GM19455 (cell line): Measurements from ENCODE around the gene IARS1.

Experiments
- ATAC-seq: cut with Tn5 transposase; IDR thresholded peaks from one replicate; pipeline ENCODE4 v1.9.1; 2021; ENCODE audit not compliant: unreplicated experiment

Gene IARS1

GRCh38 chr9:92293452-92294296 lies at the start of gene IARS1:
IARS1 (minus strand) TSS chr9:92293697; CDS start chr9:92289419, 4,278 bp downstream.
- ATAC-seq, result peak; percentile 96

GRCh38 chr9:92342825-92343488 lies 49.5 kb upstream of the IARS1 start:
- ATAC-seq, result no peak

- no peak for ATAC-seq
Observed at GRCh38 chr9:92341578-92341977, 48.1 kb upstream of the IARS1 start.

- no peak for ATAC-seq
Observed at GRCh38 chr9:92333282-92333634, 39.8 kb upstream of the IARS1 start.

DNA sequence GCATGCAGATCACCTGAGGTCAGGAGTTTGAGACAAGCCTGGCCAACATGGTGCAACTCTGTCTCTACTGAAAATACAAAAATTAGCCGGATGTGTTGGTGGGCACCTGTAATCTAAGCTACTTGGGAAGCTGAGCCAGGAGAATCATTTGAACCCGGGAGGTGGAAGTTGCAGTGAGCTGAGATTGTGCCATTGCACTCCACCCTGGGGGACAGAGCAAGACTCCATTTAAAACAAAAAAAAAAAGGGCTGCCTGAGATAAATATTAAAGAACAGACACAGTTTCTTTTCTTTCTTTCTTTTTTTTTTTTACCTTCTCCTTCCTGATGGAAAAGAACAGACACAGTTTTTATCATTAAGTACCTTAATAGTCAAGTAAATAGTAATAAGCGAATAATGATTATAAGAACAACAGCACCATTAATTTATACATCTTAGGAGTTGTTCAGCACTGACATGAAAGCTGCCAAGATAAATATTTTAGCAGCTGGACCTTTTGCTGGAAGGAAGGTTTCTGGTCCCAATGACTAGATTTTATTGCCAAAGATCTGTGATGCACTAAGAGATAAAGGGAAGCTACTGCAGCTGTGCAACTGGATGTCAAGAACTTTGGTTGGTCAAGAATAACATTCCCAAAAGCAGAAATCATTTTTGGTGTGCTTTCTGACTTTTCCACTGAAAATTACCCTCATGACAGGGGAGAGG lies 39.2 kb upstream of the IARS1 start:
- ATAC-seq, result no peak

DNA sequence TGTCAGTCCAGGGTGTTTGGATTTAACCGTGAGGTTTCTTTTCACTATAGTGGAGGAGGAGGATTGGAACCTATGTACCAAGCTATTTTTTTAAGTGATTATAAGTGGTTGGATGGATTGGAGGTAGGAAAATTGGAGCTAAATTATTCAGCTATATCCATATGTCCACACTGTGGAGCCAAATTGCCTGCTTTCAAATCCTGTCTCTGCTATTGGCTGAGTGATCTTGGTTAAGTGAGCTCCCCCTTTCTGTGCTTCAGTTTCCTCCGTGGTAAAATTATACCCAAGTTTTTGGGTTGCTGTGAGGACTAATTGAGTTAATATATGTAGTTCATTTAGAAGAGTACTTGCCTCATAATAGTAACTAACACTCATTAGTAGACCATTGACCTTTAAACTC lies 34.7 kb upstream of the IARS1 start:
- ATAC-seq, result no peak

- ATAC-seq, result no peak
Observed at GRCh38 chr9:92327283-92327850, 33.9 kb upstream of the IARS1 start.

GRCh38 chr9:92325991-92326500 lies 32.5 kb upstream of the IARS1 start:
- no peak for ATAC-seq

DNA sequence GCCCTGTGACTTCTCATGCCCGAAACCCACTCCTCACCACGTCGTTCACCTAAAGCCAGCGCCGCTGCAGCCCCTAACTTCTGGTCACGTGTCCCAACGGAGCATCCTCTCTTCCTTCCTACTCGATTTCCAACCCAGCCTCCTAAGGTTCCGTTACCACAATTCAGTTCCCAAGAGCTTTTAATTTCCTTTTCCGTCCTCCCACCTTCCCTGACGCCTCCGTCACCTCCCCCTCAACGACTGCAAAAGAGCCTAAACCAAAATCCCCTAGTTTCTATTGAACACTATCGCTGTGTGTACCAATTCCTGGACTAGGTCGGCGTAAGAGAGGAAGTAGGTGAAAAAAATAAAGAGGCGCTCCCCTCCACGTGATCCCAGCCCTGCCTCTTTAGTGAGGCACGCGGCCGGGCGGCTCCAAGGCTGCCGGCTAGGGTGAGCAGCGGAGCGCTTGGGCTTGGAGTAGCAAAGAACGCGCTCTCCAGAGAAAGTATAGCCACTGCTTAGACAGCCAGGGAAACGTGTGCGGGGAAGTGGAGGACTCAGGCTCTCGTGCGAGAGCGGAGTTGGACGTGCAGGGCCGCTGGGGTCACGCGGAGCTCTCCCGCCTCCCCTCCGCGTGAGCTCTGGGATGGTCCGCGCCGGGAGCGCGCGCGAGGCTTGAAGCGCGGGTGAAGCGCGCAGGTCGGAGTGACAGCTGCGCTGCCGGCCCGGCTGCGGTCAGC lies 31.9 kb upstream of the IARS1 start, which contains the start of the genes CENPP and NOL8:
TSS of gene CENPP (plus strand) at position 685 of the 722 bp plus-strand sequence.
TSS of gene NOL8 (minus strand) at position 82 of the 722 bp plus-strand sequence. CDS start 1,189 bp downstream, outside the sequence.
- ATAC-seq, result peak; percentile 91

- peak; percentile 7 for ATAC-seq
Observed at GRCh38 chr9:92324889-92325268, 31.4 kb upstream of the IARS1 start.

DNA sequence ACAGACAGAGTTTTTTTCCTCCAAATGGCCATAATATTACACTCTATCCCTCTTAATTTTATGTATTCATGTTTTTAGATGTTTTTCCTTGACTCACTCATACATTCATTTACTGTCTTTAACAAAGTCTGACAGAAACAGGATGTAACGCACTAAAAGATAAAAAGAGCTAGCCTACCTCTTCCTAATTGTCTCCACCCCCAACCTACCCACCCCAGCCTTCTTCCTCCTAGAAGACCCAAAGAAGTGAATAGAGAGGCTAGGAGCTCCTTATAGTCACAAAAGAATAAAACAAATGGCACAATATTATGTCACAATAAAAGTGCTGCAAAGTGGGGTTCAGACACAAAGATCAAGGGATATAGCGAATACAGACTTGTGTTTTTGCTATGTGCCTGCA lies 30.9 kb upstream of the IARS1 start:
- no peak for ATAC-seq

GRCh38 chr9:92315456-92315855 lies 22.0 kb upstream of the IARS1 start:
- ATAC-seq, result no peak

DNA sequence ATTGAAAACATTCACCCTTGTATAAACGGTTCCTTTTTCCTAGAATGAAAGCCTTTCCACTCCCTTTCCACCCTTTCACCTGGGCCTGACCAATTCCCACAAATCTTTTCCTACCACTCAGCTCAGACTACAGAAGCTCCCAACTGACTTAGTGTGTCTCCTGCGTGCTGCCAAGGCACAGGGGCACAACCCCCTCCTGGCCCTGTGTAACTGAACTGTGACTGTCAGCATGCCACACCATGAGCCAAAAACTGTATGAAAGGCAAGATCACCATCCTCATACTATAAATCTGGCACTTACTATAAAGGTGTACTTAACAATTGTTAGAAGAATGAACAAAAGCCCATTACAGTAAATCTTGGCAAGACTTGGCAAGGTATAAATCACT lies 20.1 kb upstream of the IARS1 start:
- no peak for ATAC-seq

- no peak for ATAC-seq
Observed at GRCh38 chr9:92312887-92313623, 19.6 kb upstream of the IARS1 start.

DNA sequence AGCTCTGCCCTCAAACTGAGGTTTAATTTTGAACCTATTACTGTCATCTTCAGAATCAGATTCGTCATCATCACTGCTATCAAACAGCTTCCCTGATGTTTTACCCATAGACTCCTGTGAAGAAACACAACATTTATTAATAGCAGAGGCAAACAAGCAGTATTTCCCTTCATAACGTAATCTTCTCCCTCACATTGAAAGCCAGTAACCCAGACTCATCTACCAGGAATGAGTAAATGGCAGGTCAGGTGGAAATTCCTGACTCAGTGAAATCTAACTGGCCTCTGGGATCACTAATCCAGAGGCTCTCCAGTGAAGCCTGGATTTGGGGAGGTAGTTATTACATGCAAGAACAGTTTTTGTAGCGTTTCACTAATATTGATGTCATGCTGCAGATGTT lies 17.1 kb upstream of the IARS1 start:
- ATAC-seq, result no peak

GRCh38 chr9:92308893-92309292 lies 15.4 kb upstream of the IARS1 start:
- no peak for ATAC-seq

- ATAC-seq, result no peak
Observed at GRCh38 chr9:92300936-92301335, 7.4 kb upstream of the IARS1 start.

GRCh38 chr9:92299116-92299515 lies 5.6 kb upstream of the IARS1 start:
- ATAC-seq, result no peak

DNA sequence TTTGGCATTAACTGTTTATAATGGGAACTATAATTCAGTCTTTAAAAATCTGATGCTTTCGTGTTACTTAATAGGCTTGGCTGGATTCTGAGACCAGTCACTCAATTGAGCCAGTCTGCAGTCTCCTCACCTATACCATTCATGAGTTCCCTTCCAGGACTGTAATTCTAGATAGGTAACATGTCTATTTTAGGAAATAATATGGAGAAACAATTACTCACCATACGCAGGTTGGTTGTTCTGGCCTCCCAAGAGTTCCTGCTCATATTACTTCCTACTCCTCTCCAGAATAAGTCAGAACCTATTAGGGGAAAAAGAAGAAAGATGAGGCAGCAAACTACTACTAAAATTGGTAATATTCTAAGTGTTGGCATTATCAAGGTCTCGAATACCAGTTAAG lies 4.5 kb upstream of the IARS1 start:
- ATAC-seq, result no peak

DNA sequence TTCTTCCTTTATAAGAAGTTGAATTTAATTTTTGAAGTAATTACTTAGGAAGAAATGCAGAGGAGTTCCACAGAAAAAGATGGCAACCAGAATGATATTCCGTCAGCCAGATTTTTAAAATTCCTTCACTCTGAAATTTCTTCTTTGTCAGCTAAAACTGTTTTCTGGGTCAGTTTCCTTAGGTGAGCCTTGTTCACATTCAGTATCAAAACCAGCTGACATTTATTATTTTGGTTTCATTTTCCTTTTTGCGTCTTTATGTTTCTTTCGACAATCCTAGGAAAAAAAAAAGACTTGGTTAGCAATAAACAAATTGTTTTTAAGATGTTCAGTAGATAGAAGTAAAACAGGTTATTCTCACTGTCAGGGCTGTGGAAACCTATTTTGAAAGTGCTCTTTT lies 4.1 kb upstream of the IARS1 start:
- ATAC-seq, result no peak
